Lower leg skin (tissue), 3 donors: ENCODE data around the gene PLCB1.

Experiments
- POLR2A ChIP-seq, 2 donors: fragments of 450-650 bp; IDR thresholded peaks; one replicate each; pipeline ENCODE4 v1.6.1; 2016 to 2017; ENCODE audit warnings: antibody characterized with exemption in 2 of 2, mild to moderate bottlenecking in 1 of 2, moderate library complexity in 1 of 2
- TF ChIP-seq, protein P1 (sequence below), 3 donors: fragments of 450-650 bp; IDR thresholded peaks; one replicate each; pipeline ENCODE4 v1.5.1; 2016; ENCODE audit warnings: antibody characterized with exemption in 3 of 3, mild to moderate bottlenecking in 3 of 3, moderate library complexity in 2 of 3

DNA sequence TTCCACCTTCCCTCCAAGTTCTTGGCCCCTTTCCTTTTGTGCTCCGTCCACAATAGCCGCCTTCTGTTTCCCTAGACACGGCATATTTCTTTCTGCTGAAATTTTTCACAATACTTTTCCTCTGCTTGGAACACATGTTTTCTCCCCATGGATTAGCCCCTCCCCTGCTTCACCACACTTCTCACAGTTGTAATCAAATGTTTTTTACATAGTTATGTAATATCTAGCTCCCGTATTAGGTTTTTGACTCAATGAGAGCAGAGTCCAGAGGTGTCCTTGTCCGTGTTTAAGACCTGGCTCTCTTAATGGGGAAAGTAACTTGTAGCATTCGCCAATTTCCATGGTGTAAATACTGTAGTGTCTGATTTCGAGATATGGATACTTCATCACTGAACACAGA lies 34.7 kb downstream of the PLCB1 start:
- TF ChIP-seq, protein P1, sequence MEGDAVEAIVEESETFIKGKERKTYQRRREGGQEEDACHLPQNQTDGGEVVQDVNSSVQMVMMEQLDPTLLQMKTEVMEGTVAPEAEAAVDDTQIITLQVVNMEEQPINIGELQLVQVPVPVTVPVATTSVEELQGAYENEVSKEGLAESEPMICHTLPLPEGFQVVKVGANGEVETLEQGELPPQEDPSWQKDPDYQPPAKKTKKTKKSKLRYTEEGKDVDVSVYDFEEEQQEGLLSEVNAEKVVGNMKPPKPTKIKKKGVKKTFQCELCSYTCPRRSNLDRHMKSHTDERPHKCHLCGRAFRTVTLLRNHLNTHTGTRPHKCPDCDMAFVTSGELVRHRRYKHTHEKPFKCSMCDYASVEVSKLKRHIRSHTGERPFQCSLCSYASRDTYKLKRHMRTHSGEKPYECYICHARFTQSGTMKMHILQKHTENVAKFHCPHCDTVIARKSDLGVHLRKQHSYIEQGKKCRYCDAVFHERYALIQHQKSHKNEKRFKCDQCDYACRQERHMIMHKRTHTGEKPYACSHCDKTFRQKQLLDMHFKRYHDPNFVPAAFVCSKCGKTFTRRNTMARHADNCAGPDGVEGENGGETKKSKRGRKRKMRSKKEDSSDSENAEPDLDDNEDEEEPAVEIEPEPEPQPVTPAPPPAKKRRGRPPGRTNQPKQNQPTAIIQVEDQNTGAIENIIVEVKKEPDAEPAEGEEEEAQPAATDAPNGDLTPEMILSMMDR (IDR thresholded peaks at IDR 0.05) = no peak
- TF ChIP-seq POLR2A (IDR thresholded peaks at IDR 0.05) = no peak
